Lung (tissue), 12 donors: Measurements from ENCODE around the gene SEC16B. TPM values are rescaled to one million over a fixed set of nuclear protein-coding genes. Genes with fewer than 3 reads are reported as not detected.

Experiments
- ATAC-seq: fragments of 200-7000 bp; cut with Tn5 transposase; one replicate; pipeline ENCODE4 v1.9.1; 2020; ENCODE audit warnings: moderate number of reproducible peaks; ENCODE audit not compliant: insufficient read depth, low FRiP score
- DNase-seq, 3 donors: peaks; one replicate each; pipeline ENCODE4 v3.0.0-alpha.2; 2013 to 2017
- H3K27ac ChIP-seq, 2 donors: one replicate each; pipeline ENCODE4 v1.5.1; 2013; ENCODE audit warnings: mild to moderate bottlenecking in 2 of 2, moderate library complexity in 2 of 2, control low read depth in 1 of 2, inconsistent platforms in 1 of 2, low read depth in 1 of 2, low read length in 1 of 2
- H3K27me3 ChIP-seq, 3 donors: one replicate each; pipeline ENCODE4 v1.5.1; 2013; ENCODE audit warnings: low read length in 2 of 3; ENCODE audit not compliant: control insufficient read depth in 3 of 3, insufficient read depth in 3 of 3
- H3K36me3 ChIP-seq, 4 donors: one replicate each; pipeline ENCODE4 v1.5.1; 2013; ENCODE audit warnings: low read length in 4 of 4, mild to moderate bottlenecking in 1 of 4, moderate library complexity in 1 of 4; ENCODE audit not compliant: control insufficient read depth in 4 of 4, insufficient read depth in 4 of 4
- H3K4me1 ChIP-seq, 5 donors: one replicate each; pipeline ENCODE4 v1.5.1; 2013; ENCODE audit warnings: low read length in 5 of 5, mild to moderate bottlenecking in 2 of 5, moderate library complexity in 1 of 5; ENCODE audit not compliant: control insufficient read depth in 5 of 5, insufficient read depth in 5 of 5
- H3K4me3 ChIP-seq: one replicate; pipeline ENCODE4 v1.5.1; 2013; ENCODE audit warnings: mild to moderate bottlenecking, control low read depth, moderate library complexity
- H3K9ac ChIP-seq, 2 donors: one replicate each; pipeline ENCODE4 v1.5.1; 2013; ENCODE audit warnings: low read length in 2 of 2, control low read depth in 1 of 2; ENCODE audit not compliant: insufficient read depth in 1 of 2
- H3K9me3 ChIP-seq, 4 donors: one replicate each; pipeline ENCODE4 v1.5.1; 2013; ENCODE audit warnings: low read length in 3 of 4, mild to moderate bottlenecking in 1 of 4, moderate library complexity in 1 of 4; ENCODE audit not compliant: control insufficient read depth in 4 of 4, insufficient read depth in 3 of 4
- WGBS, 2 donors: extraction: QIAGEN DNeasy Blood & Tissue Kit; methylation state at CpG; one replicate each; pipeline ENCODE4 v1.1.7; 2013; 5-methylcytosine and 5-hydroxymethylcytosine counted together
- polyA plus RNA-seq, 2 donors: library from polyadenylated mRNA; stranded (reverse); fragments of 200-250 nt; gene quantifications; one replicate each; pipeline ENCODE4 v1.2.1, GENCODE V29; 2013
- total RNA-seq, 2 donors: library from RNA; depleted of rRNA in 1 of 2; stranded (reverse); fragments of >200 nt in 1 of 2; gene quantifications; one replicate each; pipeline ENCODE4 v1.2.1, GENCODE V29; 2014 to 2021
- TF ChIP-seq, protein P1 (sequence below): IDR thresholded peaks from 2 replicates; pipeline ENCODE4 v1.5.1; 2012; ENCODE audit warnings: mild to moderate bottlenecking; ENCODE audit errors: control extremely low read depth, extremely low read depth
- donor health status: control.
- donor health status: control.
- donor health status: Bipolar disorder and iron deficiency.
- donor health status: healthy.
- donor health status: DM: yes; HTN: yes; CAD: no.

Gene SEC16B
- total and polyA plus RNA-seq, 4 donors = 0.74 to 2.6 (median 1.4) TPM

DNA sequence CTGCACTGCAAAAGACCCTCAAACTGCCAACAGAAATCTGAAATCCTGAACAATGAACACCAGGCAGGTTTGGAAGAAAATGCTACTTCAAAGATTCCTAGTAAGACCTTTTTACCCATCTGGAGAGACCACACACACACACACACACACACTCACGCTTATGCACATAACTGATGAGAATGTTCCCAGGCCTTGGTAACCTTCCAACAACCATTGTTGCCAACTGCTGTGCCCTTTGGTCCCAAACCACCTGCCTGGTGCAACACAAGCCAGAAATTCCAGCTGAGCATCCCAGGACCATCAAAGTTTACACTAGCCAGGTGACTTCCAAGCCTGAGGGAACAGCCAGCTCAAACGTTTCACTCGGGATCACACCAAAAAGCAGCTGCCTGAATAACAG, 56.9 kb downstream of the SEC16B start:
- no peaks in the 10 kb centered on the region for H3K36me3 ChIP-seq
- TF ChIP-seq, protein P1, sequence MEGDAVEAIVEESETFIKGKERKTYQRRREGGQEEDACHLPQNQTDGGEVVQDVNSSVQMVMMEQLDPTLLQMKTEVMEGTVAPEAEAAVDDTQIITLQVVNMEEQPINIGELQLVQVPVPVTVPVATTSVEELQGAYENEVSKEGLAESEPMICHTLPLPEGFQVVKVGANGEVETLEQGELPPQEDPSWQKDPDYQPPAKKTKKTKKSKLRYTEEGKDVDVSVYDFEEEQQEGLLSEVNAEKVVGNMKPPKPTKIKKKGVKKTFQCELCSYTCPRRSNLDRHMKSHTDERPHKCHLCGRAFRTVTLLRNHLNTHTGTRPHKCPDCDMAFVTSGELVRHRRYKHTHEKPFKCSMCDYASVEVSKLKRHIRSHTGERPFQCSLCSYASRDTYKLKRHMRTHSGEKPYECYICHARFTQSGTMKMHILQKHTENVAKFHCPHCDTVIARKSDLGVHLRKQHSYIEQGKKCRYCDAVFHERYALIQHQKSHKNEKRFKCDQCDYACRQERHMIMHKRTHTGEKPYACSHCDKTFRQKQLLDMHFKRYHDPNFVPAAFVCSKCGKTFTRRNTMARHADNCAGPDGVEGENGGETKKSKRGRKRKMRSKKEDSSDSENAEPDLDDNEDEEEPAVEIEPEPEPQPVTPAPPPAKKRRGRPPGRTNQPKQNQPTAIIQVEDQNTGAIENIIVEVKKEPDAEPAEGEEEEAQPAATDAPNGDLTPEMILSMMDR = no peak
- peak in 1 of 3 donors; percentile 15 for DNase-seq
- ATAC-seq = no peak
- H3K4me3 ChIP-seq = no peak overlapping the region
- no peak overlapping the region for H3K9ac ChIP-seq
- no peaks in the 10 kb centered on the region for H3K27me3 ChIP-seq
- no peak overlapping the region for H3K27ac ChIP-seq
- WGBS, 2 donors = 56 to 69% methylated on average over 3 of the region's 3 CpGs
- H3K9me3 ChIP-seq = peaks cover 0 to 7% (median 0%) of the 10 kb centered on the region in 4 donors
- no peaks in the 10 kb centered on the region for H3K4me1 ChIP-seq

DNA sequence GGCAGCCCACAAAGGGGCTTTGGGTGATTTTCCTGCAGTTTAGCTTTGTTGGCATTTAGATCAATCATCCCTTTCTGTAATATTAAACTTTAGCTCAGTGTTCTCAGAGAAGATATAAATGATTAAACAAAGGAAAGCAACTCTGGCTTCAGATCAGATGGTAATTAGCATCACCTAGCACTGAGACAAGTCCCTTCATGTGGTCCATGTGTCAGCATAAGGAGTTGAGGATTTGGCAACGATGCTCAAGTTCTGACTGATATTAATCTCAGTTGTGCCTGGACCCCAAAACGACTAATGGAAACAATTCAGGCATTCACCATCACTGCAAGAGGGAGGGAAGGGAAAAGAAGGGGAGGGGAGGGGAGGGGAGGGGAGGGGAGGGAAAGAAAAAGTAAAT, 60.4 kb downstream of the SEC16B start:
- Histone ChIP-seq H3K36me3 (no peaks in the 10 kb centered on the region), H3K4me3 (no peak overlapping the region), H3K27me3 (no peaks in the 10 kb centered on the region), H3K9me3 (peaks cover 0 to 4% (median 0%) of the 10 kb centered on the region in 4 donors), H3K9ac (no peak overlapping the region), H3K27ac (no peak overlapping the region), H3K4me1 (no peaks in the 10 kb centered on the region)
- TF ChIP-seq, protein P1 = no peak
- 42 to 61% methylated on average over 2 of the region's 2 CpGs for WGBS, 2 donors
- ATAC-seq (no peak), DNase-seq (no peak)

DNA sequence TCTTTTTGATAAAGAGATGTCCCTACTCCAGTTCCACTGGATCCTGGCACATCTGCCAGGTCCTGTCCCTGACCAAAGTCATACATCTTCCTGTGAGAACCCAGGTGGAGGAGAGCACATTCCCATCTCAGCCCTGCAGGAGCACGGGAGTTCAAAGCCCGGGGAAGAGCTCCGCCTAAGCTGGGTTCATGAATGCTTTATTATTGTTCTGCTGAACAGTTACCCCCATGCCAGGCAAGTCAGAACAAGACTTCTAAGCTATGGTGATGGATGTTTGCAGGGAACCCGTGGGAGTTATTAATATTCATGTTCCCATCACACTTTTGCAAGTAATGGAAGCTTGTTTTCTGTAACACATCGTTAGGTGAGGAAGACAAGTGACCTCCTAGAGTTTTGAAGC, 62.9 kb downstream of the SEC16B start:
- TF ChIP-seq, protein P1 = no peak
- peaks cover 0 to 2% (median 0%) of the 10 kb centered on the region in 4 donors for H3K9me3 ChIP-seq
- WGBS, 2 donors = 83% methylated on average over 5 of the region's 5 CpGs
- DNase-seq (no peak), ATAC-seq (no peak)
- no peaks in the 10 kb centered on the region for H3K36me3 ChIP-seq
- H3K27me3 ChIP-seq = no peaks in the 10 kb centered on the region
- no peak overlapping the region for H3K27ac ChIP-seq
- no peaks in the 10 kb centered on the region for H3K4me1 ChIP-seq
- H3K9ac ChIP-seq = no peak overlapping the region
- H3K4me3 ChIP-seq = no peak overlapping the region

DNA sequence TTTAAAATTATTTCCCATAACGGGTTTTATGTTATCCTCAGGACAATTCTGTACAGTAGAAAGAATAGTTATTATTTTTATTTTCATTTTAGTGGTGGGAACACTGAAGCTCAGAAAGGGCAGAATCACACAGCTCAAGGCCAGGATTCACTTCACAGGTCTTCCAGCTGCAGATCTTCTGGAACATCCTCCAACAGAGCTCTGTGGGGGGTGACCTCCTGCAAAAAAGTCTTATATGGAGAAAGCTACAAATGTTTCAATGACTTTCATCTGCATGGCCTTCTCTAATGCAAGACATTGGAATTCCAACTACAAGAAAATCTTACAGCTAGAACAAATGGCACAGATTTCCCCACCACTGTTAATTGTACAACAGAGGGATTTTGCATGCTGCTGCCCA, 64.2 kb downstream of the SEC16B start:
- no peak for DNase-seq
- H3K9ac ChIP-seq = no peak overlapping the region
- H3K27me3 ChIP-seq = no peaks in the 10 kb centered on the region
- H3K4me1 ChIP-seq = no peaks in the 10 kb centered on the region
- WGBS, 2 donors = 86 to 91% methylated on average over 1 of the region's 1 CpG
- peaks cover 0 to 2% (median 0%) of the 10 kb centered on the region in 4 donors for H3K9me3 ChIP-seq
- H3K36me3 ChIP-seq = no peaks in the 10 kb centered on the region
- H3K27ac ChIP-seq = no peak overlapping the region
- no peak for ATAC-seq
- H3K4me3 ChIP-seq = no peak overlapping the region
- TF ChIP-seq, protein P1 = no peak
